Nephron (organoid): ENCODE measurements around the gene PNPLA1.

Source experiments
- H3K27ac Mint-ChIP-seq, 3 experiments: 2 replicates each; pipeline ENCODE4 v1.8.0; 2020; ENCODE audit warnings: mixed read lengths in 3 of 3, mild to moderate bottlenecking in 2 of 3, moderate library complexity in 1 of 3
- H3K27me3 Mint-ChIP-seq: 2 replicates; pipeline ENCODE4 v1.8.0; 2021; ENCODE audit warnings: low read depth, mild to moderate bottlenecking, moderate library complexity, mixed read lengths
- H3K36me3 Mint-ChIP-seq: 2 replicates; pipeline ENCODE4 v1.8.0; 2020; ENCODE audit warnings: low read depth, mixed read lengths
- H3K4me1 Mint-ChIP-seq: 2 replicates; pipeline ENCODE4 v1.8.0; 2020; ENCODE audit warnings: mixed read lengths
- H3K4me3 Mint-ChIP-seq, 3 experiments: 2 replicates each; pipeline ENCODE4 v1.8.0; 2020; ENCODE audit warnings: mild to moderate bottlenecking in 3 of 3, mixed read lengths in 3 of 3, moderate library complexity in 2 of 3
- H3K9me3 Mint-ChIP-seq: 2 replicates; pipeline ENCODE4 v1.8.0; 2020; ENCODE audit warnings: mixed read lengths
- TF ChIP-seq, protein P1 (sequence below), 3 experiments: fragments of 200-600 bp; sonication (generic); IDR thresholded peaks; one replicate each; pipeline ENCODE4 v1.5.0; 2021; ENCODE audit warnings: antibody characterized with exemption in 3 of 3; ENCODE audit not compliant: unreplicated experiment in 3 of 3

Gene PNPLA1

GRCh38 chr6:36309203-36309602 lies 39.3 kb downstream of the PNPLA1 start:
- peaks cover 9% of the 10 kb centered on the region for H3K27me3 Mint-ChIP-seq
- no peaks in the 10 kb centered on the region for H3K36me3 Mint-ChIP-seq
- no peak overlapping the region for H3K4me3 Mint-ChIP-seq
- no peaks in the 10 kb centered on the region for H3K9me3 Mint-ChIP-seq
- no peak overlapping the region for H3K27ac Mint-ChIP-seq
- TF ChIP-seq, protein P1, sequence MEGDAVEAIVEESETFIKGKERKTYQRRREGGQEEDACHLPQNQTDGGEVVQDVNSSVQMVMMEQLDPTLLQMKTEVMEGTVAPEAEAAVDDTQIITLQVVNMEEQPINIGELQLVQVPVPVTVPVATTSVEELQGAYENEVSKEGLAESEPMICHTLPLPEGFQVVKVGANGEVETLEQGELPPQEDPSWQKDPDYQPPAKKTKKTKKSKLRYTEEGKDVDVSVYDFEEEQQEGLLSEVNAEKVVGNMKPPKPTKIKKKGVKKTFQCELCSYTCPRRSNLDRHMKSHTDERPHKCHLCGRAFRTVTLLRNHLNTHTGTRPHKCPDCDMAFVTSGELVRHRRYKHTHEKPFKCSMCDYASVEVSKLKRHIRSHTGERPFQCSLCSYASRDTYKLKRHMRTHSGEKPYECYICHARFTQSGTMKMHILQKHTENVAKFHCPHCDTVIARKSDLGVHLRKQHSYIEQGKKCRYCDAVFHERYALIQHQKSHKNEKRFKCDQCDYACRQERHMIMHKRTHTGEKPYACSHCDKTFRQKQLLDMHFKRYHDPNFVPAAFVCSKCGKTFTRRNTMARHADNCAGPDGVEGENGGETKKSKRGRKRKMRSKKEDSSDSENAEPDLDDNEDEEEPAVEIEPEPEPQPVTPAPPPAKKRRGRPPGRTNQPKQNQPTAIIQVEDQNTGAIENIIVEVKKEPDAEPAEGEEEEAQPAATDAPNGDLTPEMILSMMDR (IDR thresholded peaks at IDR 0.05; ENCODE audit: unreplicated experiment in 3 of 3): no peak
- no peaks in the 10 kb centered on the region for H3K4me1 Mint-ChIP-seq

DNA sequence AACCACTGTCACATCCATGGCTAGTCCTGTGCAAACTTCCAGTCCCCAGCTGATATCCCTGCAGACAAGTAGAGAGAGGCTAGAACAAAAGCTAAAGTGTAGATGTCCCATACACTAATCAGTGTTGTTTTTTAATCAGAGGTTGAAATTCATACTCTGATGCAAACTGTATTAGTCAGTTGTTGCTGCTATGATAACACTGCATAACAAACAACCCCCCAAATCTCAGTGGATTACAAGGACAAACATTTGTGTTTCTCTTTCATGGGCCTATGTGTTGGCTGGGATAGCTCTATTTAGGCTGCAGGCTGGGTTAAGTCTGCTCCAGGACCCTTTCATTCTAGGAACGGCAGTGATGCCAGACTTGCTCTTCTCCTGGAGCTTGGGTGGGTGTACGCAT lies 40.0 kb downstream of the PNPLA1 start:
- Mint-ChIP-seq H3K4me1 (no peaks in the 10 kb centered on the region), H3K9me3 (no peaks in the 10 kb centered on the region), H3K36me3 (no peaks in the 10 kb centered on the region), H3K27ac (no peak overlapping the region), H3K4me3 (no peak overlapping the region), H3K27me3 (peaks cover 9% of the 10 kb centered on the region)
- TF ChIP-seq, protein P1 (IDR thresholded peaks at IDR 0.05; ENCODE audit: unreplicated experiment in 3 of 3): no peak

GRCh38 chr6:36312854-36313648 lies 43.2 kb downstream of the PNPLA1 start:
- no peak overlapping the region for H3K27ac Mint-ChIP-seq
- TF ChIP-seq, protein P1 (IDR thresholded peaks at IDR 0.05; ENCODE audit: unreplicated experiment in 3 of 3): no peak
- no peak overlapping the region for H3K4me3 Mint-ChIP-seq
- H3K27me3 Mint-ChIP-seq: peaks cover 20% of the 10 kb centered on the region
- no peaks in the 10 kb centered on the region for H3K9me3 Mint-ChIP-seq
- no peaks in the 10 kb centered on the region for H3K36me3 Mint-ChIP-seq
- H3K4me1 Mint-ChIP-seq: no peaks in the 10 kb centered on the region

GRCh38 chr6:36313649-36313936 lies 43.7 kb downstream of the PNPLA1 start:
- TF ChIP-seq, protein P1 (IDR thresholded peaks at IDR 0.05; ENCODE audit: unreplicated experiment in 3 of 3): no peak
- no peak overlapping the region for H3K4me3 Mint-ChIP-seq
- no peaks in the 10 kb centered on the region for H3K9me3 Mint-ChIP-seq
- H3K36me3 Mint-ChIP-seq: no peaks in the 10 kb centered on the region
- no peak overlapping the region for H3K27ac Mint-ChIP-seq
- no peaks in the 10 kb centered on the region for H3K4me1 Mint-ChIP-seq
- H3K27me3 Mint-ChIP-seq: peaks cover 23% of the 10 kb centered on the region

DNA sequence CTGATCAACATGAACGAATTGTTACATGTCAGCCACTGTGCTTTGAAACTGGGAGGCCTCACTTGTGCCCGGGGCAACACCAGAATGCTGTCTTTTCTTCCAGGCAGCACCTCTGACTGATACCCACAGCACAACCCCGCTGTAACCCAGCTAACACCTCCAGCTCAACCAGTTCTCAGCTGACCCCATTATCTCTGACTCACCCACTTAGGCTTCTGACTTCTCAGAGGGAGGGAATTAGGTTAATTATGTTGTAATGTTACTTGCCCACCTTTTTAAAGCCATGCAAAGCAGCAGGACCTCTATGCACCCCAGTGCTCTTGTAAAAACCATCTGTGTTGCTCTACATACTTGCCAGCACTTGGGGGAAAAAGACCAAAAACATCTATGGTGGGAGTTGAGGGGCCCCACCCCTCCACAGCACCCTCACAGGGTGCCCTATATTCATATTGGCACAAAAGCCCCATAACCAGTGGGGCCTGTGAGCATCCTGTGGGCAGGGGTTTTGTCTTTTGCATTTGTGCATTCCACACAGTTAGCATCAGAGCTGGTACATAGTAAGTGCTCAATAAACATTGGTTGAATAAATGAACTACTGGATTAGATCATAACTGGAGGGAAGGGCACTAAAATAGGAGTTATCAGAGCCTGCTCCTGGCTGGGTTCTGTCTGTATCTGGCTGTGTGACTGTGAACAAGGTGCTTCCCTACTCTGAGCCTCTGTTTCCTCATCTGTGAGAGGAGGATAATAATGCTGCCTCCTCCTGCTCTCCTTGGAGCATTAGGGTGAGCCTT lies 44.6 kb downstream of the PNPLA1 start:
- Mint-ChIP-seq H3K27ac (no peak overlapping the region), H3K9me3 (no peaks in the 10 kb centered on the region), H3K27me3 (peaks cover 28% of the 10 kb centered on the region), H3K36me3 (no peaks in the 10 kb centered on the region), H3K4me1 (peaks cover 6% of the 10 kb centered on the region), H3K4me3 (no peak overlapping the region)
- TF ChIP-seq, protein P1 (IDR thresholded peaks at IDR 0.05; ENCODE audit: unreplicated experiment in 3 of 3): no peak
